Activated T-cell treated with anti-CD3 and anti-CD28 coated beads for 24 hours (primary cell): ENCODE data around the gene PHF3.
"Not testable (repeated sequence)": the region's sequence is repeated elsewhere in the genome, so short reads cannot be mapped to it uniquely, and the experiment has no call there.

Experiments
- DNase-seq: peaks from one replicate; pipeline ENCODE4 v3.0.0-alpha.2; 2020; ENCODE audit warnings: low read depth

Gene PHF3

DNA sequence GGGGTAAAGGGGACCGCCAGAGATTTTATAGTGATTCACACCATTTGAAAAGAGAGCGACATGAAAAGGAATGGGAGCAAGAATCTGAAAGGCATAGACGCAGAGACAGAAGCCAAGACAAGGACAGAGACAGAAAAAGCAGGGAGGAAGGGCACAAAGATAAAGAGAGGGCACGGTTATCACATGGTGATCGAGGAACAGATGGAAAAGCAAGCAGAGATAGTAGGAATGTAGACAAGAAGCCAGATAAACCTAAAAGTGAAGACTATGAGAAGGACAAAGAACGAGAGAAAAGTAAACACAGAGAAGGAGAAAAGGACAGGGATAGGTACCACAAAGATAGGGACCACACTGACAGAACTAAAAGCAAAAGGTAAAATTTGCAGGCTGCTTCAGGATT lies 77.7 kb downstream of the PHF3 start:
- no peak for DNase-seq

DNA sequence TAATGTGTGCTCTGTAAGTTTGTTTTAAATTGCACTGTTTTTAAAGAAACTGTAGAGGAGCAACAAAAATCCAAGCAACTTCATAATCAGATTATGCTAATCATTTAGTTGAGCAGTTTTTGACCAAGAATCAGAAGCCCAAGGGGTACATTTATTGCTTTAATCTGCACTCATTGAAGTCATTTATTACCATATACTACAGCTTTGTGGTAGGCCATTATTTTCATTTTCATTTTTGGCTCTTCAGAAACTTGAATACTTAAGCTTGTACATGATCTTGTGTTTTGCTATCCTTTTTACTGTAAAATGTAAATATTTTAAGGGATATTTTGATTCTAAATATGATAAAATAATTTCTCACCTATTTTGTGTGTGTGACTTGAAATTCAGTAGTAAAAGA lies 78.5 kb downstream of the PHF3 start:
- no peak for DNase-seq

DNA sequence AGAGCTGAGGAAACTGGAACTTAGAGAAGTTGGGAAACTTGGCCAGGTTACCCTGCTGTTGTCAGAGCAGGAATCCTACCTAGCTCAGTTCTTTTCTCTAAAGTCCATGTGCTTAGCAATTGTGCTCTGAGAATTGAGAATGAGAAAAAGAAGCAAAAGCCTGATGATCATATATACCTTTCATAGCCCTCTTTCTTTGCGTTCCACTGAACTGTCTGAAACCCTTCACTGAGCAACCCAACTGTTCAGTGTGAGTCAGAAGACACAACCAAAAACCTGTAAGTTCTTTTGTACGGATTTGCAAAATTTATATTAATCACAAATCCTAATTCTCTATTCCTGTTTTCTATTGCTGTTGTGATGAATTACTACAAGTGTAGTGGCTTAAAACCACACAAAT lies 80.6 kb downstream of the PHF3 start:
- DNase-seq, result no peak

DNA sequence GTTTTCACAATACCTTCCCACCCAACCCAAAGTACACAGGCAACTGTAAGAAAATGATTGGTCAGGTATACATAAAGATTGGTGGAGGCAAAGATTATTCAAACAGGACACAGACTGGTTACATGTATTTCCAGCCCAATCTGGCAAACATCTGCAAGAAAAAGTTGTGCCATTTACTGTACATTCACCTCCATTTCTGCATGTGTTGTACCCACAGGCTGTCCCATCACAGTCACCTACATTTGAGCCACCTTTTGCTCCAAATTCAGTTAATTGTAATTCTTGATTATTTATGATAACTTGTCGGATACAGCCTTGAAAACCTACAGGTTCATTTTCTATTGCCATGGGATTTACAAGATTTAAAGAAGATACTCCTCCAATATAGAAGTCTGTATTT lies 85.6 kb downstream of the PHF3 start:
- DNase-seq, result no peak

DNA sequence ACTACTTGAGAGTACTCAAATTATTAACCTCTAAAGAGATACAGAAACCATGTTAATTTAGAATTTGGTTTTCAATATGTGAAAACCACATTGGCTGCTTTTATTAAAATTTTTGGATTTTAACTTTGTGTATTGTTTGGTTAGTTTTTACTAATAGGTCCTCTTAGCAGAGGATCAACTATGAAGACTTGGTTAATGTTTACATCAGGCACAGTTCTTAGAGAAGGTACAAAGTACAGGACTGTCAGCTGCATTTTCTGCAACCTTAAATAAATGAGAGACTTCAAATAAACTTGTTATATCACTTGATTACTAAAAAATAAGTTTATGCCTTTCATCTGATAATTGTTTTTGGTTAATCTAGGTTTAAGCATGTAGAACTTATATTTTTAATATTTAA lies 89.1 kb downstream of the PHF3 start:
- no peak for DNase-seq

DNA sequence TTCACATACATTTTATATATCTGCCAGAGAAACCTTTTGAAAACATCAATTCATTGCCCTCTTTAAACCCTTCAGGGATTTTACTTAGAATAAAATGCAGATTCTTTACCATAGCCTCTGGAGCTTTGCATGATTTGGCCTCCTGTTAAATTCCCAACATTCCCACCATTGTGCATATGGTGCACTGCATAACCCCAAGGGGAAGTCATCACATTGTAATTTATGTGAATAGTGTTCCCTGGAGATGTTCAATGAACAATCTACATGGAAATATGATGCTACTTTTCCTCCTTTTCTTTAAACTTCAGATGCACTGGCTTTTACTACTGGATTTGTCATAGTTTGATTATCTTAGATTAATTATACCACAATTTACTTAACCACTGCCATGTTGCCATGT lies 94.7 kb downstream of the PHF3 start:
- no peak for DNase-seq

DNA sequence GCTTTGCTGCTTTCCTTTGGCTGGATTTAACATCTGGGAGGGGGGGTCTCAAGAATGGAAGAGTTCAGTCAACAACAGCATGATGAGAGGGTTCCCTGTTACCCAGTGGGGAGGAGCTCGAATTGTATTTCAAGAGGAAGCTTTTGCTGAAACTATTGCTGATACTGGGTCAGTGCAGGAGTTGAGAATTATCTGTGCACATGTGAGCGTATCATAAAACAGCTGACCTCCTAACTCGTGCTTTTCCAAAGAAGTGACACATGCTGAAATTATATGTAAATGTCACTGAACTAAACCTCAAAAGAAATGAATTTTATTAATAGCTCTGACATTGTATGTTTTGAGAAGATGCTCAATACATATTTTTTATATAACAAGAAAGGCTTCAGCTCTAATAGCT lies 96.3 kb downstream of the PHF3 start:
- no peak for DNase-seq

DNA sequence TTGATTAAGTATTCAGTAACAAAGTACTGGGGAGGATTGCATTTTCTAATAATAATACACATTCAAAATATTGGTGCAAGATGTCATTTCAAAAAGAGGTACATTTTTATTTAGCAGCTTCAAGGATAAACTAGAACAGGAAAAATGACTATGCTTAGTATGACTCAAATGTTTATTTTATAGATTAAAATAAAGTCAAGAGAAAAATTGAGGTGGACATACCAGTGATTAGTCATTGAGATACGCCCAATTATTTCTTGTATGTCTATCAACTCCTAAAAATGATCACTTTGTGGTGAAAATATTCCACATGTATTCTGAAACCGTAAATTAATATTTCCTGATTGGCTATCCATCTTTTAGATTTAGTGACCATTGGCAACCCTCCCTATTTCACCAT lies 96.7 kb downstream of the PHF3 start:
- no peak for DNase-seq

DNA sequence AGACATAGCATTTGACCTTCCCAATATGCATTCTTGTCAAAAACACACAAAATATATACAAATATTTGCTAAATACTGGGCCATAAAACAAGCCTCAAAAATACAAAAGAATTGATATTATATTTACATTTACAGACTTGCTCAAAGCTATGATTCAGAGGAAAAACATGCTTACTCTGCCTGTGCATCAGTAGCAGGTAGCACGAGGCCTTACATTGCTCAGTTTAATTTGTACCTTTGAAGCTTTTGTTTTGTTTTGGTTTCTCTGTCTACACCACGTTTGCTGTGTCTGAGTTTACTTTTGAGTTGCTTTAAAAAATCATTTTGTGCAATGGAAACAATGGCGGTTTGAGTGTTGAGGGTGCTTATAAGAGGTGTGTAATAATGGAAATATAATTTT lies 99.3 kb downstream of the PHF3 start:
- DNase-seq, result no peak

DNA sequence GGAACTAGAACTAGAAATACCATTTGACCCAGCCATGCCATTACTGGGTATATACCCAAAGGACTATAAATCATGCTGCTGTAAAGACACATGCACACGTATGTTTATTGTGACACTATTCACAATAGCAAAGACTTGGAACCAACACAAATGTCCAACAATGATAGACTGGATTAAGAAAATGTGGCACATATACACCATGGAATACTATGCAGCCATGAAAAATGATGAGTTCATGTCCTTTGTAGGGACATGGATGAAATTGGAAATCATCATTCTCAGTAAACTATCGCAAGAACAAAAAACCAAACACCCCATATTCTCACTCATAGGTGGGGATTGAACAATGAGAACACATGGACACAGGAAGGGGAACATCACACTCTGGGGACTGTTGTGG lies 102.6 kb downstream of the PHF3 start:
- not testable (repeated sequence) for DNase-seq

DNA sequence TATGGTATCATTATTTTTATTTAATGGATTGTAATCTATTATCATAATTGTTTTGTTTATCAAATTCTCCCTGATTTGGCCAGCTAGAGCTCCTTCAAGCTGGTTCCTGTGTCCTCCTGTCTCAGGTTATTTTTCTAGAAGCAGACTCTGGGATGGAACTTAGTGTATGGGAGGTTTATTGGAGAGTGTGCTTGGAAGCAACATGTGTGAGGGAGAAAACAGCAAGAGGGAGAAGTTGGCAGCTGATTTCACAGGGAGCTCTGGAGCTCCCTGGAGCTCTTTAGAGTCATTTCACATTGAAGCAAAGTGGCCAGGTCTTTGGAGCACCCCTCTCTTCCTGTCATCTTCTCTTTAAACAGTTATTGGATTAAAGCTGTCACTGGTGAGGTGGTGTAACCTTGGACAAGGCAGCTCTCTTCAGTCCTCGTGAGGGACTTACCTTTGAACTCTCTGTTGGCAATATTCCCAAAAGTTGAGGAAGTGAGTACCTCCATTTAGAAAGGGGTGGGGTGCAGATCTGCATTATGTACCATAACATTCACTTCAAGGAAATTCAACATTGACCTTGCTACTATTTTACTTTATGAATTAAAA lies 103.6 kb downstream of the PHF3 start:
- DNase-seq, result no peak

DNA sequence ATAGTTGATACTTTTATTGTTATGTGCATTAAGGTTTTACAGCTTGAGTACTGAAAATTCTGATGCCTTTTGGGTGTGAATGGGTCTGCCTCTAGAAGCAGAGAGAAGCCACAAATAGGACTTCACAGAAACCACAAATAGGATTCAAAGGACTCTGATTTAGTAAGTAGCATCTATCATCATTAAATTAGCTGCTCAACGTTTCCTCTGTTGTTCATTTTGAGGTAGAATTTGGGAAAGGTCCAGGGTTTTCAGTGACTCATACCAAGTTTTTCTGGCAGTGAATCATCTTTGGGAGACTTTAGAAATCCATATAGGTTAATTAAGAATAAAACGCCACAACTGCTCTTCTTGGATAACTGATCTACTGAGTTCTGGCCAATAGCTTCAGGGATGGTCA lies 105.1 kb downstream of the PHF3 start:
- no peak for DNase-seq

DNA sequence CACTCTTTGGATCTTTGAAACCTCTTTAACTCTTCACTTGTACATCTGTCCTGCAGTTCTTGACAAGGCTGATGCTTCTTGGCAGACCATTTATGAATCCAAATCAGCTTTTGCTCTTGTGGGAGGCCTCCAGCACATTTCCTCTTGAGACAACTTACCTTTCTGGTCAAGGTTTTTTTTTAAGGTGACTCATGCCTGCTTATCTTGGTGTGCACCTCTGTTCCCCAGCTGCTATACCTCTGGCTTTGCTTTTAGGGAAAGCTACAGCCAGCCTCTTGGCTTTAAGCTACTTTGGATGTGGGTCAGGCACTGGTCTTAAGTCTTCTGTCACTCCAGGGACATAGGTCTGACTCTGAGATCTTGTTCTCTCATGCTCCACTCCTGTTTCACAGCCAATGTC lies 106.5 kb downstream of the PHF3 start:
- DNase-seq, result no peak

DNA sequence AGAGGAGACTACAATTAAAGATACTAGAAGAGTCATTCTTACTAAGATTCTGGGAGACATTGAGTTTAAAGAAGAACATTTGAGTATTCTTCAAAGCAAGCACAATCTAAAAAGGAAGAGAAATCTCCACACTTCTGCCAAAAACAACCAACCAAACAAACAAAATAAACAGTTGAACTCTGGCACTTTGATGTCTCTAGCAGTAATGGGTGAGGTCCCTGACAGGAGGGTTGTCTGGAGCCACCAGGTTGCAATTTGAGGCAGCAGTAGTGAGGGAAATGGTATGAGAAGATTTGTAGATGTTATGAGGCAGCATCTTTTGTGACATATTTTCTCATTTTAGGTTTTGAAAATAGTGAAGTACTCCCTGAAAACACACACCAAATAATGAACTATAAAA lies 108.1 kb downstream of the PHF3 start:
- no peak for DNase-seq

DNA sequence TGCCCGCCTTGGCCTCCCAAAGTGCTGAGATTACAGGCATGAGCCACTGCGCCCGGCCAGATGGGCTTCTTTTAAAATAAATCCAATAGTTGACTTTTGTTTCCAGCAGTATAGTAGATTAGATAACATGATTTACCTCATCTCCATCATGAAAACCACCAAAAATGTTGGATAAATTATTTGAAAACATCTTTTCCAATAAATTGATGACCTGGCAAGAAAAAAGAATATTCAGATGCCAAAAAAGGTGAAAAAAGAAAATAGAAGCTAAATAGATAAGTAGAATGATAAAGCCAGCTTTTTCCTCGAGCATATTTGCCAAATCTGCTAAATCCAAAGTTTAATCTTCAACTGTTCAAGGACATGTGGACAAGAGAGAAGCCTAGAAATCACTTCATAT lies 109.2 kb downstream of the PHF3 start:
- no peak for DNase-seq

DNA sequence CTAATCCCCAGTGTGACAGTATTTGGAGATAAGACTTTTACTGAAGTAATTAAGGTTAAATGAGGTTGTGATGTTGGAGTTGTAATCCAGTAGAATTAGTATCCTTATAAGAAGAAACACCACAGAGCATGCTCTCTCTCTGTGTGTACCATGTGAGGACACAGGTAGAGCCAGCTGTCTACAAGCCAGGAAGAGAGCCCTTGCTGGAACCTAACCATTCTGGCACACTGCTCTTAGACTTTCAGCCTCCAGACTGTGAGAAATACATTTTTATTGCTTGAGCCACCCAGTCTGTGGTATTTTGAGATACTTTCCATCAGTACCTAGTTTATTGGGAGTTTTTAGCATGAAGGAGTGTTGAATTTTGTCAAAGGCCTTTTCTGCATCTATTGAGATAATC lies 110.2 kb downstream of the PHF3 start:
- DNase-seq, result no peak

DNA sequence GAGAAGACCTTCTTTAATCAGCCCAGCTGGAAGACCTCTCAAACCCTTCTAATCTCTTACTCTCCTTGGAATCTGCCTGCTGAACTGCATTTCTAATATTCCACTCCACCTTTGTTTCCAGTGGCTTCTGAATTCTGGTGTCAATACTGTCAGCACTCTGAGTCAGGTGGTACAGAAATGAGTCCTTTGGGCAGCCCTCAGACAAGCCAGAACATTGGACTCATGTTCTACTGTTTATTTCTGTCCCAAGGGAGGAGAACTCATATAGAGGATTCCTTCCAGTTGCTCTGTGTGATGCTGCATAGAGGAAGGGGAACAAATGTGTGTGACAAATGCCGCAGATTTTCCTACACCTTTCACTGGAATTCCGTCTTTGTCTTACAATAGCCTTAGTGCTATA lies 114.8 kb downstream of the PHF3 start:
- no peak for DNase-seq

DNA sequence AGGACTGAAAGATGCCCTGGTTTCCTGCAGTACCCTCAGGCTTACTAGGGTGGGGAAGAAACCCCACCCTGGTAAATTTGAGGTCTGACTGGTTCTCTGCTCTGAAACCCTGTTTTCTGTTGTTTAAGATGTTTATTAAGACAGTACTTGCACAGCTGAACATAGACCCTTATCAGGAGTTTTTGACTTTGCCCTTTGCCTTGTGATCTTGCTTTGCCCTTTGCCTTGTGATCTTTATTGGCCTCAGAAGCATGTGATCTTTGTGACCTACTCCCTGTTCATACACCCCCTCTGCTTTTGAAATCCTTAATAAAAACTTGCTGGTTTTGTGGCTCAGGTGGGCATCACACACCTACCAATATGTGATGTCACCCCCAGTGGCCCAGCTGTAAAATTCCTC lies 121.7 kb downstream of the PHF3 start:
- not testable (repeated sequence) for DNase-seq

DNA sequence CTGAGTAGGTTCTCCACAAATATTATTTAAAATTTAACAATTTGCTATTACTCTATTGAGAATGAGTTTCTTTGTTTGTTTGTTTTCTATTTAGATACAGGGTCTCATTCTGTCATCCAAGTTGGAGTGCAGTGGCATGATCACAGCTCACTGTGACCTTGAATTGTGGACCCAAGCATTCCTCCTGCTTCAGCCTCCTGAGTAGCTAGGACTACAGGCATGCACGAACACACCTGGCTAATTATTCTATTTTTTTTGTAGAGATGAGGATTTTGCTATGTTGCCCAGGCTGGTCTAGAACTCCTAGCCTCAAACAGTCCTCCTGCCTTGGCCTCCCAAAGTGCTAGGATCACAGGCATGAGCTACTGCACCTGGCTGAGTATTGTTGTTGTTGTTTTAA lies 122.2 kb downstream of the PHF3 start:
- DNase-seq, result no peak

DNA sequence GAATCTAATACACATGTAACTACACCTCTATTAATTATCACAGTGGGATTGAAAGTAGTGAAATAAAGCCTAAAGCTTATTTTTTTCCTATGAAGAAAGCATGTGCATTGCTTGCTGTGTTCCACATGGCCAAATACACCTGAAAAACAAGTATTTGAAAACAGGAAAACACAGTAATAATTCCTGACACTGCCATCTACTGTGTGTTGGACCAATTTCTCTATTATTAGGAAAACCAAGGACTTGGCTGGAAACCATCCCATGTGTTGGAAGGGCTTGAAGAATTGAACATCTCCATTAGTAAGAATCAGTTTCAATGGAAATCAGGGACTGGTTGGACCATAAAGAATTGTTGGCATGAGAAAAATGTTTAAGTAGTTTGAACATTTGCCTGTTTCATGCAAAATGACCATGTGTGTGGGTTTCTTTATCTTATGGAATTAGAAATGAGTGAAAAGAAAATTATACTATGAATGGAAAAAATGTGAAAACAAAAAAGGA lies 124.1 kb downstream of the PHF3 start:
- no peak for DNase-seq

DNA sequence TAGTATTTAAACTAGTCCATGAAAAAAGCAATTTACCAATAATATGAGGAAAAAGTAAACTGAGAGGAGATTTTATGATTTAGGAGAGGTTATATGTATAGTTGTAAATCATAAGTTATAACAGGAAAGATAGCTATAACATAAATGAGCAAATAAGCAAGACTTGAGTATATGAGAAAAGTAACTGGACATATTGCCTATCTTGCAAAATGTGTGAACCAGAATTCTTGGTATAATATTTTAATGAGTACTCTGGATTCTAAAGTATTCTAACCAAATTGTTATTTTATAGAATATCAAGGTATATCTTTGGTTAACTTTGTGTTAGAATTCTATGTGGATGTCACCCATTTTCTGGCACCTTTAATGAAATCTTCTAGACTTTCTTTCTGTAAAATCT lies 124.6 kb downstream of the PHF3 start:
- no peak for DNase-seq

DNA sequence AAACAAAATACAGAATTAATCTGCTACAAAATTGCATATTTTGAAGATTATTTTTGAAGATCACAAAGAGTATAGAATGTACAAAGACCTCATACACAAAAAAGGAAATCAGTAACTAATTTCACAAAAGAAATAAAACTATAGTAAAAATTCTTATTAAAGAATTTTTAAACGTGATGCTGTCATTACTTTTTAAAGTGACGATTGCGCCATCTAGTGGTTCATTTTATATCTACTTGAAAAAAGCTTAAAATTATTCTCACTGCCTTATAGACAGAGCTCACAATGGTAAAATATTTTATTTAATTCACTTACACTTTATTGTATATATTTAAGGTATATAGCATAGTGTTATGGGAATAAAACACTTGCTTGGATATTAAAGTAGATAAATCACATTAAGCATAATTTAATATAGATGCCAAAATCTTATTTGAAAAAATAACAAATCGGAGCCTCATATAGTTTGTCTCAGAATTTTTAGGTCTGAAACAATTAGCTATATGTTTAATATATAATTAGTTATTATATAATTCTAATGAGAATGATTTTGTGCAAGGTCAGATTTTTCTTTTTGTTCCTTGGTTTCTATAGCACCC lies 128.8 kb downstream of the PHF3 start:
- no peak for DNase-seq
